HEK293 (cell line): ENCODE measurements around the gene NUP153.

ENCODE experiments used
- CTCF ChIA-PET: fragments of 350-600 bp; formaldehyde crosslinking; extraction: SDS; loops from one replicate; lab custom pipeline; 2021; ENCODE audit warnings: antibody characterized with exemption; lab: Yijun Ruan, JAX
- POLR2A ChIA-PET: fragments of 300-600 bp; formaldehyde crosslinking; extraction: SDS; loops from one replicate; lab custom pipeline; 2020; ENCODE audit warnings: antibody characterized with exemption, inconsistent platforms; lab: Yijun Ruan, JAX
- H3K27ac ChIP-seq: fragments of 200-500 bp; sonication (Bioruptor generic); 2 replicates; pipeline ENCODE4 v1.5.1; 2014; ENCODE audit warnings: low read depth, low read length, control low read depth, inconsistent platforms; ENCODE audit errors: extremely low read depth
- H3K36me3 ChIP-seq, 2 experiments: fragments of 200-500 bp in 1 of 2; sonication (Bioruptor generic) in 1 of 2; 1 replicate in 1 of 2; 2 replicates in 1 of 2; pipeline ENCODE4 v1.5.1; 2014 to 2017; ENCODE audit warnings: inconsistent platforms in 2 of 2, low read length in 2 of 2; ENCODE audit not compliant: control insufficient read depth in 2 of 2, insufficient read depth in 1 of 2
- H3K4me1 ChIP-seq: fragments of 200-500 bp; sonication (Bioruptor generic); 2 replicates; pipeline ENCODE4 v1.5.1; 2014; ENCODE audit warnings: mild to moderate bottlenecking, low read length, inconsistent platforms; ENCODE audit not compliant: control insufficient read depth, insufficient read depth
- H3K4me3 ChIP-seq: 2 replicates; pipeline ENCODE4 v1.5.1; 2011; ENCODE audit warnings: low read depth, mild to moderate bottlenecking, control low read depth, low read length, moderate library complexity
- H3K9me3 ChIP-seq: fragments of 200-500 bp; sonication (Bioruptor generic); 2 replicates; pipeline ENCODE4 v1.5.1; 2014; ENCODE audit warnings: low read depth, low read length, inconsistent platforms; ENCODE audit not compliant: control insufficient read depth, insufficient read depth
- BCL11B ChIP-seq: fragments of 450-650 bp; formaldehyde crosslinking; IDR thresholded peaks from 2 replicates; pipeline ENCODE4 v1.5.1; 2016; ENCODE audit warnings: low read depth, missing biosample characterization, missing genetic modification characterization
- GLIS1 ChIP-seq: fragments of 450-650 bp; formaldehyde crosslinking; IDR thresholded peaks from 2 replicates; pipeline ENCODE4 v1.5.1; 2016; ENCODE audit warnings: missing biosample characterization, missing genetic modification characterization
- HOXA7 ChIP-seq: sonication (generic); formaldehyde crosslinking; IDR thresholded peaks from 2 replicates; pipeline ENCODE4 v1.8.1; 2022; ENCODE audit warnings: missing genetic modification reagents, borderline replicate concordance
- KLF8 ChIP-seq: fragments of 450-650 bp; formaldehyde crosslinking; IDR thresholded peaks from 2 replicates; pipeline ENCODE4 v1.5.1; 2016; ENCODE audit warnings: missing biosample characterization, missing genetic modification characterization
- OSR2 ChIP-seq: fragments of 450-650 bp; formaldehyde crosslinking; IDR thresholded peaks from 2 replicates; pipeline ENCODE4 v1.5.1; 2016; ENCODE audit warnings: missing biosample characterization, missing genetic modification characterization
- PRDM1 ChIP-seq: fragments of 450-650 bp; formaldehyde crosslinking; IDR thresholded peaks from 2 replicates; pipeline ENCODE4; 2016; ENCODE audit warnings: missing biosample characterization, missing genetic modification characterization
- SP7 ChIP-seq: fragments of 450-650 bp; formaldehyde crosslinking; IDR thresholded peaks from 2 replicates; pipeline ENCODE4 v1.5.1; 2016; ENCODE audit warnings: missing biosample characterization, missing genetic modification characterization
- YY2 ChIP-seq: fragments of 450-650 bp; formaldehyde crosslinking; IDR thresholded peaks from 2 replicates; pipeline ENCODE4 v1.5.1; 2016; ENCODE audit warnings: missing biosample characterization, missing genetic modification characterization
- ZBTB1 ChIP-seq: fragments of 450-650 bp; formaldehyde crosslinking; IDR thresholded peaks from 2 replicates; pipeline ENCODE4 v1.5.1; 2016; ENCODE audit warnings: missing biosample characterization, missing genetic modification characterization
- ZBTB17 ChIP-seq: fragments of 450-650 bp; formaldehyde crosslinking; IDR thresholded peaks from 2 replicates; pipeline ENCODE4 v1.5.1; 2016; ENCODE audit warnings: missing biosample characterization, missing genetic modification characterization
- ZNF2 ChIP-seq: fragments of 450-650 bp; formaldehyde crosslinking; IDR thresholded peaks from 2 replicates; pipeline ENCODE4 v1.5.1; 2016; ENCODE audit warnings: missing biosample characterization, missing genetic modification characterization
- ZNF239 ChIP-seq: fragments of 450-650 bp; formaldehyde crosslinking; IDR thresholded peaks from 2 replicates; pipeline ENCODE4 v1.5.1; 2016; ENCODE audit warnings: missing biosample characterization, missing genetic modification characterization
- ZNF311 ChIP-seq: fragments of 450-650 bp; formaldehyde crosslinking; IDR thresholded peaks from 2 replicates; pipeline ENCODE4 v1.5.1; 2017; ENCODE audit warnings: missing biosample characterization, missing genetic modification characterization, borderline replicate concordance
- ZNF341 ChIP-seq: fragments of 450-650 bp; formaldehyde crosslinking; IDR thresholded peaks from 2 replicates; pipeline ENCODE4; 2016; ENCODE audit warnings: low read depth, missing biosample characterization, missing genetic modification characterization
- ZNF366 ChIP-seq: fragments of 450-650 bp; formaldehyde crosslinking; conservative IDR thresholded peaks from 2 replicates; pipeline ENCODE4 v1.5.1; 2016; ENCODE audit warnings: missing biosample characterization, missing genetic modification characterization
- ZNF391 ChIP-seq: fragments of 450-650 bp; formaldehyde crosslinking; IDR thresholded peaks from 2 replicates; pipeline ENCODE4 v1.5.1; 2016; ENCODE audit warnings: low read depth, missing biosample characterization, missing genetic modification characterization, borderline replicate concordance
- ZNF555 ChIP-seq: fragments of 450-650 bp; formaldehyde crosslinking; conservative IDR thresholded peaks from 2 replicates; pipeline ENCODE4 v1.5.1; 2017; ENCODE audit warnings: missing biosample characterization, mild to moderate bottlenecking, missing genetic modification characterization, inconsistent platforms
- ZNF623 ChIP-seq: fragments of 450-650 bp; formaldehyde crosslinking; IDR thresholded peaks from 2 replicates; pipeline ENCODE4 v1.5.1; 2016; ENCODE audit warnings: missing biosample characterization, missing genetic modification characterization
- ZNF701 ChIP-seq: fragments of 450-650 bp; formaldehyde crosslinking; IDR thresholded peaks from 2 replicates; pipeline ENCODE4 v1.5.1; 2016; ENCODE audit warnings: missing biosample characterization, missing genetic modification characterization
- TF ChIP-seq, protein P1 (sequence below): fragments of 450-650 bp; formaldehyde crosslinking; IDR thresholded peaks from 2 replicates; pipeline ENCODE4 v1.5.1; 2017; ENCODE audit warnings: missing biosample characterization, missing genetic modification characterization
- TF ChIP-seq, protein P2 (sequence below): fragments of 450-650 bp; formaldehyde crosslinking; IDR thresholded peaks from 2 replicates; pipeline ENCODE4 v1.5.1; 2016; ENCODE audit warnings: missing biosample characterization, missing genetic modification characterization
- TF ChIP-seq, protein P3 (sequence below): fragments of 450-650 bp; formaldehyde crosslinking; conservative IDR thresholded peaks from 2 replicates; pipeline ENCODE4 v1.5.1; 2016; ENCODE audit warnings: low read depth, missing biosample characterization, missing genetic modification characterization

The NUP153 gene

GRCh38 chr6:17691925-17692538 lies 14.7 kb downstream of the NUP153 start:
- H3K27ac ChIP-seq: no peak overlapping the region
- H3K4me1 ChIP-seq: peaks cover 7% of the 10 kb centered on the region; the same call in 1 of the 2 replicates
- POLR2A ChIA-PET: interaction anchor here (1.8 to 2.6 kb wide), 2 partner anchors 15 to 92 kb away, joined by 6 to 12 read pairs; partner anchors contain the start of genes FAM8A1 and NUP153
- peaks cover 13 to 23% of the 10 kb centered on the region in 2 experiments for H3K36me3 ChIP-seq
- no peak overlapping the region for H3K4me3 ChIP-seq
- H3K9me3 ChIP-seq: no peaks in the 10 kb centered on the region
- CTCF ChIA-PET: interaction anchor here (0.8 to 1.2 kb wide), 4 partner anchors 10 to 33 kb away, joined by 3 to 9 read pairs (median 4); no protein-coding TSS in a partner anchor
- TF ChIP-seq, protein P1, sequence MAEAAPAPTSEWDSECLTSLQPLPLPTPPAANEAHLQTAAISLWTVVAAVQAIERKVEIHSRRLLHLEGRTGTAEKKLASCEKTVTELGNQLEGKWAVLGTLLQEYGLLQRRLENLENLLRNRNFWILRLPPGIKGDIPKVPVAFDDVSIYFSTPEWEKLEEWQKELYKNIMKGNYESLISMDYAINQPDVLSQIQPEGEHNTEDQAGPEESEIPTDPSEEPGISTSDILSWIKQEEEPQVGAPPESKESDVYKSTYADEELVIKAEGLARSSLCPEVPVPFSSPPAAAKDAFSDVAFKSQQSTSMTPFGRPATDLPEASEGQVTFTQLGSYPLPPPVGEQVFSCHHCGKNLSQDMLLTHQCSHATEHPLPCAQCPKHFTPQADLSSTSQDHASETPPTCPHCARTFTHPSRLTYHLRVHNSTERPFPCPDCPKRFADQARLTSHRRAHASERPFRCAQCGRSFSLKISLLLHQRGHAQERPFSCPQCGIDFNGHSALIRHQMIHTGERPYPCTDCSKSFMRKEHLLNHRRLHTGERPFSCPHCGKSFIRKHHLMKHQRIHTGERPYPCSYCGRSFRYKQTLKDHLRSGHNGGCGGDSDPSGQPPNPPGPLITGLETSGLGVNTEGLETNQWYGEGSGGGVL (tag by site-specific recombination): no peak
- no peak for TF ChIP-seq OSR2 (tag by site-specific recombination)
- 0 out of 2 replicates have a peak, but pooled peaks have one; percentile 44 for TF ChIP-seq ZNF366 (tag by site-specific recombination)
- peak; percentile 64 for TF ChIP-seq ZBTB17 (tag by site-specific recombination)
- TF ChIP-seq, protein P2, sequence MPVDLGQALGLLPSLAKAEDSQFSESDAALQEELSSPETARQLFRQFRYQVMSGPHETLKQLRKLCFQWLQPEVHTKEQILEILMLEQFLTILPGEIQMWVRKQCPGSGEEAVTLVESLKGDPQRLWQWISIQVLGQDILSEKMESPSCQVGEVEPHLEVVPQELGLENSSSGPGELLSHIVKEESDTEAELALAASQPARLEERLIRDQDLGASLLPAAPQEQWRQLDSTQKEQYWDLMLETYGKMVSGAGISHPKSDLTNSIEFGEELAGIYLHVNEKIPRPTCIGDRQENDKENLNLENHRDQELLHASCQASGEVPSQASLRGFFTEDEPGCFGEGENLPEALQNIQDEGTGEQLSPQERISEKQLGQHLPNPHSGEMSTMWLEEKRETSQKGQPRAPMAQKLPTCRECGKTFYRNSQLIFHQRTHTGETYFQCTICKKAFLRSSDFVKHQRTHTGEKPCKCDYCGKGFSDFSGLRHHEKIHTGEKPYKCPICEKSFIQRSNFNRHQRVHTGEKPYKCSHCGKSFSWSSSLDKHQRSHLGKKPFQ (tag by site-specific recombination): no peak
- TF ChIP-seq ZNF239 (tag by site-specific recombination): no peak
- no peak for TF ChIP-seq BCL11B (tag by site-specific recombination)
- TF ChIP-seq ZNF701 (tag by site-specific recombination): no peak
- TF ChIP-seq YY2: no peak

GRCh38 chr6:17688481-17688880 lies 18.2 kb downstream of the NUP153 start:
- Histone ChIP-seq H3K4me1 (peaks cover 3% of the 10 kb centered on the region; the same call in 1 of the 2 replicates), H3K27ac (no peak overlapping the region), H3K4me3 (no peak overlapping the region), H3K9me3 (no peaks in the 10 kb centered on the region), H3K36me3 (peaks cover 35 to 38% of the 10 kb centered on the region in 2 experiments)
- ChIA-PET POLR2A (interaction anchor here (1.6 kb wide), 1 partner anchor 18 kb away, joined by 6 read pairs; the partner anchor contains the start of gene NUP153), CTCF (interaction anchor here (0.6 kb wide), 1 partner anchor 115 kb away, joined by 4 read pairs; no protein-coding TSS in a partner anchor)
- TF ChIP-seq ZNF2 (tag by site-specific recombination): no peak

GRCh38 chr6:17687136-17687535 lies 19.6 kb downstream of the NUP153 start:
- no peaks in the 10 kb centered on the region for H3K4me1 ChIP-seq
- H3K4me3 ChIP-seq: no peak overlapping the region
- TF ChIP-seq, protein P3, sequence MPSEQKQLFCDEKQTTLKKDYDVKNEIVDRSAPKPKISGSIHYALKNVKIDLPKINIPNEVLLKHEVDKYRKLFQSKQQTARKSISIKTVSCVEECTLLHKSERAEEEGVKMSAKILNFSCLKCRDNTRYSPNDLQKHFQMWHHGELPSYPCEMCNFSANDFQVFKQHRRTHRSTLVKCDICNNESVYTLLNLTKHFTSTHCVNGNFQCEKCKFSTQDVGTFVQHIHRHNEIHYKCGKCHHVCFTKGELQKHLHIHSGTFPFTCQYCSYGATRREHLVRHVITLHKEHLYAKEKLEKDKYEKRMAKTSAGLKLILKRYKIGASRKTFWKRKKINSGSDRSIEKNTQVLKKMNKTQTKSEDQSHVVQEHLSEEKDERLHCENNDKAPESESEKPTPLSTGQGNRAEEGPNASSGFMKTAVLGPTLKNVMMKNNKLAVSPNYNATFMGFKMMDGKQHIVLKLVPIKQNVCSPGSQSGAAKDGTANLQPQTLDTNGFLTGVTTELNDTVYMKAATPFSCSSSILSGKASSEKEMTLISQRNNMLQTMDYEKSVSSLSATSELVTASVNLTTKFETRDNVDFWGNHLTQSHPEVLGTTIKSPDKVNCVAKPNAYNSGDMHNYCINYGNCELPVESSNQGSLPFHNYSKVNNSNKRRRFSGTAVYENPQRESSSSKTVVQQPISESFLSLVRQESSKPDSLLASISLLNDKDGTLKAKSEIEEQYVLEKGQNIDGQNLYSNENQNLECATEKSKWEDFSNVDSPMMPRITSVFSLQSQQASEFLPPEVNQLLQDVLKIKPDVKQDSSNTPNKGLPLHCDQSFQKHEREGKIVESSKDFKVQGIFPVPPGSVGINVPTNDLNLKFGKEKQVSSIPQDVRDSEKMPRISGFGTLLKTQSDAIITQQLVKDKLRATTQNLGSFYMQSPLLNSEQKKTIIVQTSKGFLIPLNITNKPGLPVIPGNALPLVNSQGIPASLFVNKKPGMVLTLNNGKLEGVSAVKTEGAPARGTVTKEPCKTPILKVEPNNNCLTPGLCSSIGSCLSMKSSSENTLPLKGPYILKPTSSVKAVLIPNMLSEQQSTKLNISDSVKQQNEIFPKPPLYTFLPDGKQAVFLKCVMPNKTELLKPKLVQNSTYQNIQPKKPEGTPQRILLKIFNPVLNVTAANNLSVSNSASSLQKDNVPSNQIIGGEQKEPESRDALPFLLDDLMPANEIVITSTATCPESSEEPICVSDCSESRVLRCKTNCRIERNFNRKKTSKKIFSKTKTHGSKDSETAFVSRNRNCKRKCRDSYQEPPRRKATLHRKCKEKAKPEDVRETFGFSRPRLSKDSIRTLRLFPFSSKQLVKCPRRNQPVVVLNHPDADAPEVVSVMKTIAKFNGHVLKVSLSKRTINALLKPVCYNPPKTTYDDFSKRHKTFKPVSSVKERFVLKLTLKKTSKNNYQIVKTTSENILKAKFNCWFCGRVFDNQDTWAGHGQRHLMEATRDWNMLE (tag by site-specific recombination): no peak
- no peak for TF ChIP-seq KLF8 (tag by site-specific recombination)
- TF ChIP-seq ZNF623 (tag by site-specific recombination): no peak
- no peak for TF ChIP-seq ZNF311 (tag by site-specific recombination)
- no peak for TF ChIP-seq ZBTB1 (tag by site-specific recombination)
- no peak for TF ChIP-seq ZNF2 (tag by site-specific recombination)
- no peak for TF ChIP-seq ZNF391 (tag by site-specific recombination)
- TF ChIP-seq SP7: no peak
- TF ChIP-seq ZNF341 (tag by site-specific recombination): peak; percentile 34; the same call in 1 of the 2 replicates
- no peak for TF ChIP-seq GLIS1 (tag by site-specific recombination)
- peak; percentile 58 for TF ChIP-seq PRDM1 (tag by site-specific recombination)
- TF ChIP-seq HOXA7 (CRISPR knock-in tag): no peak
- no peak for TF ChIP-seq ZNF555
- TF ChIP-seq, all 188 proteins: peak for 2
- H3K9me3 ChIP-seq: no peaks in the 10 kb centered on the region
- H3K36me3 ChIP-seq: peaks cover 35 to 52% of the 10 kb centered on the region in 2 experiments
- CTCF ChIA-PET: no interaction called here
- H3K27ac ChIP-seq: no peak overlapping the region
- POLR2A ChIA-PET: no interaction called here
